H1 (cell line): ENCODE data around the gene CEMIP2. TPM values are rescaled to one million over a fixed set of nuclear protein-coding genes. Genes with fewer than 3 reads are reported as not detected.

Experiments used
- CTCF ChIA-PET: fragments of 300-600 bp; sonication (Branson Sonifier 250); formaldehyde crosslinking; loops from one replicate; lab custom pipeline; 2021; ENCODE audit not compliant: partially characterized antibody; lab: Charles Lee
- POLR2A ChIA-PET: fragments of 300-600 bp; sonication (Branson Sonifier 250); formaldehyde crosslinking; loops from one replicate; lab custom pipeline; 2021; ENCODE audit warnings: inconsistent platforms; ENCODE audit not compliant: partially characterized antibody; lab: Charles Lee
- DNase-seq, 2 experiments: peaks; one replicate each; pipeline versions ENCODE4 v3.0.0 to v3.0.0-alpha.2; 2010 to 2022; ENCODE audit warnings: low spot score in 2 of 2, low read depth in 1 of 2, mixed read lengths in 1 of 2
- FAIRE-seq: peaks from 2 replicates; lab custom pipeline; 2011; peaks lifted over from hg19 to GRCh38; lab: Jason Lieb, UNC
- H2AFZ ChIP-seq: 2 replicates; pipeline ENCODE4 v1.8.1; 2012; ENCODE audit warnings: low read length, inconsistent platforms
- H2AK5ac ChIP-seq: 2 replicates; pipeline ENCODE4 v1.6.1; 2013; ENCODE audit warnings: low read depth, low read length
- H2BK120ac ChIP-seq: replicated peaks from 2 replicates; pipeline ENCODE3; 2013; ENCODE audit warnings: low read depth, low read length, inconsistent platforms
- H2BK12ac ChIP-seq: 2 replicates; pipeline ENCODE4 v1.6.1; 2013; ENCODE audit warnings: low read depth, low read length
- H2BK15ac ChIP-seq: 2 replicates; pipeline ENCODE4 v1.6.1; 2013; ENCODE audit warnings: low read length
- H2BK20ac ChIP-seq: 2 replicates; pipeline ENCODE4 v1.6.1; 2013; ENCODE audit warnings: low read length
- H2BK5ac ChIP-seq: 2 replicates; pipeline ENCODE4 v1.6.1; 2013; ENCODE audit warnings: low read depth, low read length
- H3K14ac ChIP-seq: 2 replicates; pipeline ENCODE4 v1.6.1; 2013; ENCODE audit warnings: inconsistent platforms; ENCODE audit not compliant: insufficient read length
- H3K18ac ChIP-seq: 2 replicates; pipeline ENCODE4 v1.6.1; 2013; ENCODE audit warnings: low read length; ENCODE audit errors: extremely low read depth
- H3K23ac ChIP-seq: 2 replicates; pipeline ENCODE4 v1.6.1; 2013; ENCODE audit warnings: inconsistent platforms; ENCODE audit not compliant: insufficient read length
- H3K23me2 ChIP-seq: 2 replicates; pipeline ENCODE4 v1.6.1; 2013; ENCODE audit warnings: low read depth, low read length
- H3K27ac ChIP-seq: 2 replicates; pipeline ENCODE4 v1.6.1; 2011; ENCODE audit warnings: low read depth, low read length, inconsistent platforms
- H3K27me3 ChIP-seq, 4 experiments: replicated peaks in 1 of 4; 1 replicate in 1 of 4; 2 replicates in 3 of 4; pipeline versions ENCODE4 v1.6.1 to v1.8.1; 2011 to 2013; ENCODE audit warnings: low read length in 3 of 4, mild to moderate bottlenecking in 3 of 4, inconsistent platforms in 2 of 4, mixed read lengths in 2 of 4, moderate library complexity in 1 of 4; ENCODE audit not compliant: control insufficient read depth in 3 of 4, insufficient read depth in 3 of 4; ENCODE audit errors: extremely low read depth in 1 of 4
- H3K36me3 ChIP-seq, 4 experiments: 2 replicates each; pipeline versions ENCODE4 v1.6.1 to v1.8.1; 2011 to 2013; ENCODE audit warnings: mild to moderate bottlenecking in 4 of 4, low read length in 3 of 4, moderate library complexity in 2 of 4, control low read depth in 1 of 4, inconsistent platforms in 1 of 4; ENCODE audit not compliant: insufficient read depth in 4 of 4, control insufficient read depth in 2 of 4
- H3K4ac ChIP-seq: replicated peaks from 2 replicates; pipeline ENCODE3; 2013; ENCODE audit warnings: low read length, low read depth, mixed read lengths, inconsistent platforms; ENCODE audit not compliant: insufficient read length
- H3K4me1 ChIP-seq, 4 experiments: replicated peaks in 1 of 4; 1 replicate in 1 of 4; 2 replicates in 3 of 4; pipeline versions ENCODE4 v1.6.1 to v1.8.1; 2011 to 2013; ENCODE audit warnings: low read length in 3 of 4, inconsistent platforms in 2 of 4, mixed read lengths in 1 of 4; ENCODE audit not compliant: insufficient read depth in 4 of 4, control insufficient read depth in 3 of 4
- H3K4me2 ChIP-seq, 2 experiments: 2 replicates each; pipeline versions ENCODE4 v1.6.1 to v1.8.1; 2011 to 2013; ENCODE audit warnings: low read depth in 2 of 2, low read length in 2 of 2, control low read depth in 1 of 2, inconsistent platforms in 1 of 2, mild to moderate bottlenecking in 1 of 2; ENCODE audit not compliant: insufficient read depth in 1 of 2
- H3K4me3 ChIP-seq, 4 experiments: fragments of 200-600, 300-600 bp in 1 of 4; sonication (generic), shearing (Covaris generic), sonication (Bioruptor Twin) in 1 of 4; 2 replicates each; pipeline versions ENCODE4 v1.5.1 to v1.8.1; 2011 to 2016; ENCODE audit warnings: low read length in 4 of 4, low read depth in 3 of 4, control low read depth in 2 of 4, inconsistent platforms in 2 of 4, mild to moderate bottlenecking in 2 of 4, mixed read lengths in 1 of 4, moderate library complexity in 1 of 4; ENCODE audit not compliant: insufficient read depth in 2 of 4; ENCODE audit errors: extremely low read depth in 1 of 4
- H3K56ac ChIP-seq: replicated peaks from 2 replicates; pipeline ENCODE3; 2013; ENCODE audit warnings: low read depth, mild to moderate bottlenecking, mixed read lengths, low read length, inconsistent platforms; ENCODE audit not compliant: insufficient read length
- H3K79me1 ChIP-seq: 2 replicates; pipeline ENCODE4 v1.6.1; 2013; ENCODE audit warnings: low read depth, low read length, control low read depth
- H3K79me2 ChIP-seq, 2 experiments: 2 replicates each; pipeline versions ENCODE4 v1.6.1 to v1.8.1; 2012 to 2013; ENCODE audit warnings: low read length in 2 of 2, mild to moderate bottlenecking in 2 of 2, inconsistent platforms in 1 of 2; ENCODE audit not compliant: insufficient read depth in 2 of 2, control insufficient read depth in 1 of 2
- H3K9ac ChIP-seq, 4 experiments: replicated peaks in 1 of 4; 1 replicate in 1 of 4; 2 replicates in 3 of 4; pipeline versions ENCODE4 v1.6.1 to v1.8.1; 2011 to 2013; ENCODE audit warnings: low read depth in 3 of 4, low read length in 3 of 4, control low read depth in 2 of 4, mild to moderate bottlenecking in 2 of 4, moderate library complexity in 2 of 4, inconsistent platforms in 1 of 4; ENCODE audit errors: extremely low read depth in 1 of 4
- H3K9me3 ChIP-seq, 2 experiments: 2 replicates each; pipeline versions ENCODE4 v1.6.1 to v1.8.1; 2012 to 2013; ENCODE audit warnings: mild to moderate bottlenecking in 2 of 2, moderate library complexity in 2 of 2, control low read depth in 1 of 2, inconsistent platforms in 1 of 2, low read depth in 1 of 2, low read length in 1 of 2, mixed read lengths in 1 of 2; ENCODE audit not compliant: insufficient read depth in 2 of 2
- H4K20me1 ChIP-seq, 2 experiments: replicated peaks in 1 of 2; 2 replicates each; pipeline versions ENCODE3 to v1.8.1; 2011 to 2013; ENCODE audit warnings: inconsistent platforms in 2 of 2, low read length in 2 of 2, mild to moderate bottlenecking in 1 of 2; ENCODE audit not compliant: insufficient read depth in 2 of 2, control insufficient read depth in 1 of 2
- H4K5ac ChIP-seq: 2 replicates; pipeline ENCODE4 v1.6.1; 2013; ENCODE audit warnings: low read length, low read depth, mixed read lengths, inconsistent platforms; ENCODE audit not compliant: insufficient read length
- H4K8ac ChIP-seq: 2 replicates; pipeline ENCODE4 v1.8.0; 2013; ENCODE audit warnings: mild to moderate bottlenecking, moderate library complexity, low read length, inconsistent platforms; ENCODE audit not compliant: insufficient read depth; ENCODE audit errors: extremely low read depth
- H4K91ac ChIP-seq: replicated peaks from 2 replicates; pipeline ENCODE3; 2013; ENCODE audit warnings: low read length, mixed read lengths, inconsistent platforms; ENCODE audit not compliant: insufficient read length
- CHD2 ChIP-seq: IDR thresholded peaks from 2 replicates; pipeline ENCODE4 v1.6.1; 2012; ENCODE audit warnings: low read length, improper control_type of control experiment
- GTF2F1 ChIP-seq: IDR thresholded peaks from 2 replicates; pipeline ENCODE4 v1.6.1; 2012; ENCODE audit warnings: low read depth, low read length, improper control_type of control experiment, borderline replicate concordance
- JUND ChIP-seq: IDR thresholded peaks from 2 replicates; pipeline ENCODE4 v1.6.1; 2011; ENCODE audit warnings: mild to moderate bottlenecking, improper control_type of control experiment, low read length
- KDM4A ChIP-seq: IDR thresholded peaks from one replicate; pipeline ENCODE4 v1.7.1; 2012; ENCODE audit warnings: low read depth, mild to moderate bottlenecking, moderate library complexity, low read length, inconsistent platforms; ENCODE audit not compliant: severe bottlenecking
- MAFK ChIP-seq: IDR thresholded peaks from 2 replicates; pipeline ENCODE4 v1.6.1; 2012; ENCODE audit warnings: low read depth, mild to moderate bottlenecking, improper control_type of control experiment, low read length
- RAD21 ChIP-seq, 2 experiments: IDR thresholded peaks in 1 of 2; conservative IDR thresholded peaks in 1 of 2; 2 replicates each; pipeline ENCODE4 v1.6.1; 2011; ENCODE audit warnings: low read depth in 2 of 2, low read length in 2 of 2, improper control_type of control experiment in 1 of 2, inconsistent platforms in 1 of 2, mild to moderate bottlenecking in 1 of 2, moderate library complexity in 1 of 2
- RBBP5 ChIP-seq: IDR thresholded peaks from 2 replicates; pipeline ENCODE4 v1.7.1; 2012; ENCODE audit warnings: low read depth, mild to moderate bottlenecking, inconsistent platforms, low read length, moderate library complexity, borderline replicate concordance
- RNF2 ChIP-seq: fragments of 200-900, 300-1000 bp; sonication (generic); IDR thresholded peaks from 2 replicates; pipeline ENCODE4 v1.7.1; 2016; ENCODE audit warnings: borderline replicate concordance, low read depth, mild to moderate bottlenecking, antibody characterized with exemption, low read length; ENCODE audit not compliant: poor library complexity, severe bottlenecking; ENCODE audit errors: missing control alignments
- ZNF274 ChIP-seq: IDR thresholded peaks from 2 replicates; pipeline ENCODE4 v1.7.0; 2012; ENCODE audit warnings: low read length, borderline replicate concordance; ENCODE audit errors: extremely low read depth
- WGBS, 2 experiments: shearing (Covaris generic) in 1 of 2; methylation state at CpG; one replicate each; pipeline versions ENCODE4 v1.1.6 to v1.1.7; 2013 to 2015; ENCODE audit warnings: low lambda C conversion rate in 2 of 2, mixed read lengths in 2 of 2, inconsistent platforms in 1 of 2, low coverage in 1 of 2, missing lambda C conversion rate in 1 of 2; ENCODE audit not compliant: insufficient replicate concordance in 2 of 2, insufficient coverage in 1 of 2, insufficient read length in 1 of 2; ENCODE audit errors: extremely low coverage in 1 of 2, missing lambda C conversion rate in 1 of 2; 5-methylcytosine and 5-hydroxymethylcytosine counted together
- polyA plus RNA-seq, 7 experiments: library from polyadenylated mRNA; depleted of rRNA in 3 of 7; stranded (reverse) in 5 of 7; unstranded in 2 of 7; fragments of >200 nt in 5 of 7; fragments of 200-250 nt in 2 of 7; gene quantifications; 1 replicate in 5 of 7; 2 replicates in 1 of 7; 4 replicates in 1 of 7; pipeline versions ENCODE4 v1.2.1 to v1.2.3, GENCODE V29; 2011 to 2013; ENCODE audit warnings: missing spikeins in 2 of 7, mixed read lengths in 2 of 7
- total RNA-seq: library from RNA; stranded (reverse); fragmentation: NEBNext Ultra II Directional; extraction: Animal tissue kit (Norgen Biotek cat#: 25700); gene quantifications from 2 replicates; pipeline ENCODE4 v1.2.1, GENCODE V29; 2021

Gene CEMIP2
- total and polyA plus RNA-seq, 2 of the 8 experiments (the other 6 are each of a cell fraction or from before 2014, with no cell fraction given) = 25.2 to 52.1 TPM

DNA sequence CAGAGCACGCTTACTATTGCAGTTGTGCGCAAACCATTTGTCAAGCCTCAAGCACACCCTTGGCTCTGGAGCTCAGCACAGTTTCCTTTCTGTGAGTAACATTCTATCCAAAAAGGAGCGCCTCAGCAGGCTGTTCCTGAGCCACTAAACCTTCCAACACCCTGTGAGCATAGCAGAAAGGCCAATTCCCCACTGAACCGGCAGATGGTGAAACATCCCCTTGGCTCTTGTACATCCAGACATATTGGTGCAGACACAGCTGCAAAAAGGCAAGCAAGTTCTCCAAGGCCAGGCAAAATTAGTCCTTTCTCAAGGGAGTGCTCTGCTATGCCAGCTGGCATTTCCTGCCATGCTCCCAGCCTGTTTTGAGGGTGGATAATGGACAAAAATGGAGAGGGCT lies 44.1 kb upstream of the CEMIP2 start:
- Histone ChIP-seq H2AK5ac (no peak overlapping the region), H3K4me1 (peaks cover 0 to 2% (median 0%) of the 10 kb centered on the region in 4 experiments; a peak in 1 of 7 replicates), H3K27me3 (no peaks in the 10 kb centered on the region), H4K91ac (no peak overlapping the region), H3K9ac (no peak overlapping the region), H2BK12ac (no peak overlapping the region), H2AFZ (0 out of 2 replicates have a peak overlapping the region, but pooled peaks have one; percentile 49), H3K36me3 (no peaks in the 10 kb centered on the region), H3K9me3 (no peaks in the 10 kb centered on the region), H3K23me2 (0 out of 2 replicates have a peak, but pooled peaks cover 1% of the 10 kb centered on the region), H3K18ac (no peak overlapping the region), H3K79me1 (no peaks in the 10 kb centered on the region), H3K56ac (no peak overlapping the region), H4K5ac (no peak overlapping the region), H3K23ac (no peak overlapping the region), H3K79me2 (no peaks in the 10 kb centered on the region), H3K4ac (no peak overlapping the region), H2BK20ac (no peak overlapping the region), H3K4me2 (no peak overlapping the region), H3K14ac (no peak overlapping the region), H3K4me3 (no peak overlapping the region), H2BK15ac (no peak overlapping the region), H3K27ac (no peak overlapping the region), H4K8ac (no peak overlapping the region), H2BK5ac (no peak overlapping the region), H4K20me1 (no peaks in the 10 kb centered on the region), H2BK120ac (no peak overlapping the region)
- FAIRE-seq (no peak), DNase-seq (no peak)
- 89% methylated on average over 4 of the region's 4 CpGs; no CpG with 5 or more reads in 1 of the 2 experiments for WGBS, 2 experiments
- ChIA-PET CTCF (interaction anchor here (0.5 to 3.3 kb wide), 5 partner anchors 9 to 316 kb away, joined by 3 to 17 read pairs (median 3); no protein-coding TSS in a partner anchor), POLR2A (interaction anchor here (1.4 kb wide), 1 partner anchor 102 kb away, joined by 3 read pairs; no protein-coding TSS in a partner anchor)
- TF ChIP-seq JUND = no peak
- TF ChIP-seq RAD21 (IDR thresholded peaks at IDR 0.05 in 1 of 2, conservative IDR thresholded peaks at IDR 0.05 in 1 of 2; ENCODE audit: low read depth in 2 of 2, low read length in 2 of 2) = peak in 1 of 2 experiments; percentile 9; a peak in 1 of 4 replicates
- no peak for TF ChIP-seq CHD2
- no peak for TF ChIP-seq ZNF274
- TF ChIP-seq GTF2F1 = no peak
- TF ChIP-seq RBBP5 = no peak
- no peak for TF ChIP-seq MAFK
- TF ChIP-seq KDM4A = no peak
- no peak for TF ChIP-seq RNF2
